ACC112 (cell line): ENCODE measurements around the gene ING5.
A peak's percentile ranks its signal among the peaks of the same experiment; 100 is the strongest.
"Not testable (repeated sequence)": the region's sequence is repeated elsewhere in the genome, so short reads cannot be mapped to it uniquely, and the experiment has no call there.

Experiments used
- H2AFZ ChIP-seq: fragments of 200-600 bp; sonication (generic); one replicate; pipeline ENCODE4 v1.6.0; 2017; ENCODE audit warnings: antibody characterized with exemption, low read length; ENCODE audit not compliant: unreplicated experiment
- H3K27ac ChIP-seq: fragments of 200-600 bp; sonication (generic); 2 replicates; pipeline ENCODE4 v1.5.1; 2014; ENCODE audit warnings: low read depth, mild to moderate bottlenecking, antibody characterized with exemption, low read length, moderate library complexity
- H3K27me3 ChIP-seq: fragments of 200-600 bp; sonication (generic); 2 replicates; pipeline ENCODE4 v1.6.1; 2014; ENCODE audit warnings: mild to moderate bottlenecking, antibody characterized with exemption, low read length, moderate library complexity, mixed read lengths; ENCODE audit not compliant: insufficient read depth
- H3K36me3 ChIP-seq: fragments of 200-600 bp; sonication (generic); 2 replicates; pipeline ENCODE4 v1.6.1; 2016; ENCODE audit warnings: mild to moderate bottlenecking, antibody characterized with exemption, low read length, moderate library complexity, mixed read lengths; ENCODE audit not compliant: insufficient read depth
- H3K4me1 ChIP-seq: fragments of 200-600 bp; sonication (generic); one replicate; pipeline ENCODE4 v1.6.1; 2016; ENCODE audit warnings: low read length, mixed read lengths; ENCODE audit not compliant: insufficient read depth, unreplicated experiment, control insufficient read depth
- H3K4me3 ChIP-seq: fragments of 200-600 bp; sonication (generic); 2 replicates; pipeline ENCODE4 v1.5.1; 2014; ENCODE audit warnings: mild to moderate bottlenecking, low read depth, low read length
- H3K79me2 ChIP-seq: fragments of 200-600 bp; sonication (generic); one replicate; pipeline ENCODE4 v1.6.0; 2016; ENCODE audit warnings: low read length; ENCODE audit not compliant: control insufficient read depth, unreplicated experiment, insufficient read depth

The ING5 gene

GRCh38 chr2:241660593-241661213, 41.1 kb upstream of the ING5 start:
- Histone ChIP-seq H3K27ac (no peak overlapping the region), H3K79me2 (no peaks in the 10 kb centered on the region), H2AFZ (no peak overlapping the region), H3K27me3 (no peaks in the 10 kb centered on the region), H3K4me1 (peaks cover 10% of the 10 kb centered on the region), H3K4me3 (no peak overlapping the region), H3K36me3 (peaks cover 6% of the 10 kb centered on the region; the same call in 1 of the 2 replicates)

- not testable (repeated sequence) for H3K27me3 ChIP-seq, H3K27ac ChIP-seq, H3K79me2 ChIP-seq, H3K4me3 ChIP-seq, H2AFZ ChIP-seq, H3K36me3 ChIP-seq
- peaks cover 15% of the 10 kb centered on the region for H3K4me1 ChIP-seq
Observed at GRCh38 chr2:241662731-241663130, 39.1 kb upstream of the ING5 start.

- Histone ChIP-seq H2AFZ (no peak overlapping the region), H3K27me3 (no peaks in the 10 kb centered on the region), H3K79me2 (no peaks in the 10 kb centered on the region), H3K27ac (peak overlapping the region; percentile 87), H3K36me3 (peaks cover 3% of the 10 kb centered on the region; the same call in 1 of the 2 replicates), H3K4me3 (no peak overlapping the region), H3K4me1 (peaks cover 15% of the 10 kb centered on the region)
Observed at GRCh38 chr2:241665731-241666440, 36.0 kb upstream of the ING5 start.

- Histone ChIP-seq H3K4me3 (no peak overlapping the region), H3K27me3 (no peaks in the 10 kb centered on the region), H2AFZ (no peak overlapping the region), H3K27ac (no peak overlapping the region), H3K36me3 (peaks cover 3% of the 10 kb centered on the region; the same call in 1 of the 2 replicates), H3K79me2 (no peaks in the 10 kb centered on the region), H3K4me1 (peaks cover 15% of the 10 kb centered on the region)
Observed at GRCh38 chr2:241666627-241667400, 35.0 kb upstream of the ING5 start.

- Histone ChIP-seq H3K4me3 (no peak overlapping the region), H3K27me3 (no peaks in the 10 kb centered on the region), H2AFZ (no peak overlapping the region), H3K36me3 (peaks cover 3% of the 10 kb centered on the region; the same call in 1 of the 2 replicates), H3K27ac (no peak overlapping the region), H3K79me2 (no peaks in the 10 kb centered on the region), H3K4me1 (peaks cover 15% of the 10 kb centered on the region)
Observed at GRCh38 chr2:241668354-241668753, 33.5 kb upstream of the ING5 start.

- H3K79me2 ChIP-seq = no peaks in the 10 kb centered on the region
Observed at GRCh38 chr2:241668839-241669238, 33.0 kb upstream of the ING5 start.

GRCh38 chr2:241670333-241671110, 31.3 kb upstream of the ING5 start:
- H3K79me2 ChIP-seq = no peaks in the 10 kb centered on the region
- H3K4me3 ChIP-seq = no peak overlapping the region
- H3K27ac ChIP-seq = no peak overlapping the region
- peaks cover 3% of the 10 kb centered on the region; the same call in 1 of the 2 replicates for H3K36me3 ChIP-seq
- no peaks in the 10 kb centered on the region for H3K27me3 ChIP-seq
- peaks cover 7% of the 10 kb centered on the region for H3K4me1 ChIP-seq
- H2AFZ ChIP-seq = no peak overlapping the region

More at GRCh38 chr2:241668839-241669238, 33.0 kb upstream of the ING5 start:
- Histone ChIP-seq H3K4me1 (peaks cover 15% of the 10 kb centered on the region), H2AFZ (no peak overlapping the region), H3K27me3 (no peaks in the 10 kb centered on the region), H3K4me3 (no peak overlapping the region), H3K36me3 (peaks cover 3% of the 10 kb centered on the region; the same call in 1 of the 2 replicates), H3K27ac (no peak overlapping the region)

GRCh38 chr2:241671457-241672240, 30.2 kb upstream of the ING5 start:
- peaks cover 3% of the 10 kb centered on the region; the same call in 1 of the 2 replicates for H3K36me3 ChIP-seq

GRCh38 chr2:241672243-241673188, 29.3 kb upstream of the ING5 start:
- no peak overlapping the region for H2AFZ ChIP-seq
- H3K27ac ChIP-seq = no peak overlapping the region
- no peak overlapping the region for H3K4me3 ChIP-seq
- peaks cover 3% of the 10 kb centered on the region; the same call in 1 of the 2 replicates for H3K36me3 ChIP-seq
- H3K27me3 ChIP-seq = no peaks in the 10 kb centered on the region
- H3K4me1 ChIP-seq = no peaks in the 10 kb centered on the region
- no peaks in the 10 kb centered on the region for H3K79me2 ChIP-seq

More at GRCh38 chr2:241671457-241672240, 30.2 kb upstream of the ING5 start:
- Histone ChIP-seq H2AFZ (no peak overlapping the region), H3K4me3 (no peak overlapping the region), H3K4me1 (no peaks in the 10 kb centered on the region), H3K27ac (no peak overlapping the region), H3K27me3 (no peaks in the 10 kb centered on the region), H3K79me2 (no peaks in the 10 kb centered on the region)
